ENCODE results near the gene SRL. TPM values are rescaled to one million over a fixed set of nuclear protein-coding genes. Genes with fewer than 3 reads are reported as not detected.
A peak's percentile ranks its signal among the peaks of the same experiment; 100 is the strongest.

Gene SRL
- total RNA-seq, 1 donor from 2014 or later: not detected

DNA sequence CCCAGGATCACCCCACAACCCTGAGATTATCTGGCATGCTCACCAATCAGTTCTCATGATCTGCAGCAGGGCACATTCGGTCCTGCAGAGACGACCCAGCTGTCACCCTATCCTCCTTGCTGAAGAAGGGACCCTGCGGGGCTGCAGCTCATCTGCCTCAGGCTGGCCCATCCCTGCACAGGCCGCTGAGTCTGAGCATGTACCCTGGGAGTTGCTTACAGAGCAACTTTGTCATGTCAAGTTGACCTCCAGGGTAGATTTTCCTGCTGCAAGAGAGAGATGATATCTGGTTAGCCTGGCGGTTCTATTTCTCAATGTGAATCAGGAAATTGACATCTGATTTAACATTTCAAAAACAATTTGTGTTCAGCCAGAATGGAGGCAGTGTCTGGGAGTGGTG is 89.6 kb downstream of the SRL start:
- H3K36me3 Mint-ChIP-seq (ENCODE audit: unreplicated experiment): peaks cover 1% of the 10 kb centered on the region
- H3K4me3 Mint-ChIP-seq (ENCODE audit: unreplicated experiment): no peak overlapping the region
- H3K4me1 Mint-ChIP-seq (ENCODE audit: unreplicated experiment): no peaks in the 10 kb centered on the region
- DNase-seq (ENCODE audit: extremely low spot score, unreplicated experiment): no peak
- H3K27me3 Mint-ChIP-seq (ENCODE audit: unreplicated experiment): peaks cover 4% of the 10 kb centered on the region
- TF ChIP-seq, protein P1, sequence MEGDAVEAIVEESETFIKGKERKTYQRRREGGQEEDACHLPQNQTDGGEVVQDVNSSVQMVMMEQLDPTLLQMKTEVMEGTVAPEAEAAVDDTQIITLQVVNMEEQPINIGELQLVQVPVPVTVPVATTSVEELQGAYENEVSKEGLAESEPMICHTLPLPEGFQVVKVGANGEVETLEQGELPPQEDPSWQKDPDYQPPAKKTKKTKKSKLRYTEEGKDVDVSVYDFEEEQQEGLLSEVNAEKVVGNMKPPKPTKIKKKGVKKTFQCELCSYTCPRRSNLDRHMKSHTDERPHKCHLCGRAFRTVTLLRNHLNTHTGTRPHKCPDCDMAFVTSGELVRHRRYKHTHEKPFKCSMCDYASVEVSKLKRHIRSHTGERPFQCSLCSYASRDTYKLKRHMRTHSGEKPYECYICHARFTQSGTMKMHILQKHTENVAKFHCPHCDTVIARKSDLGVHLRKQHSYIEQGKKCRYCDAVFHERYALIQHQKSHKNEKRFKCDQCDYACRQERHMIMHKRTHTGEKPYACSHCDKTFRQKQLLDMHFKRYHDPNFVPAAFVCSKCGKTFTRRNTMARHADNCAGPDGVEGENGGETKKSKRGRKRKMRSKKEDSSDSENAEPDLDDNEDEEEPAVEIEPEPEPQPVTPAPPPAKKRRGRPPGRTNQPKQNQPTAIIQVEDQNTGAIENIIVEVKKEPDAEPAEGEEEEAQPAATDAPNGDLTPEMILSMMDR (IDR thresholded peaks at IDR 0.05): no peak
- no peak overlapping the region for H3K27ac Mint-ChIP-seq (ENCODE audit: unreplicated experiment)
- no peaks in the 10 kb centered on the region for H3K9me3 Mint-ChIP-seq (ENCODE audit: unreplicated experiment)

DNA sequence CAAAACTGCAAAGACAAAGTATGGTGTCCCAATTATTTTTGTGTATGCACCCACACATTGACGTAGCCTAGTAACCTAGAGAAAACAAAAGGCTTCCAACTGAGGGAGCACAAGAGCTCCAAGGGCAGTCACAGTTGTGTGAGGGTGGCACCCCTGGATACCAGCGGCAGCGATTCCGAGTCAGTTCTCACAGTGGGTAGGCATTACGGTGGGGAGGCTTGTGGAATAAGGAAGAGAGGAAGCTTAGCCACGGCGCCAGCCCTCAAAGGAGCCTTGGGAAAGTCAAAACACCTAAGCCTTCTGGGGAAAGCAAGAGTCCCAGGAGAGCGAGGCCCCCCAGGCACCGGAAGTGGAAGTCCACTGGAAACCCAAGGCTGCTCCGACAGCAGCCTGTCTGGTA is 94.6 kb downstream of the SRL start:
- Mint-ChIP-seq H3K4me1 (ENCODE audit: unreplicated experiment) (no peaks in the 10 kb centered on the region), H3K4me3 (ENCODE audit: unreplicated experiment) (no peak overlapping the region), H3K27ac (ENCODE audit: unreplicated experiment) (no peak overlapping the region), H3K36me3 (ENCODE audit: unreplicated experiment) (peaks cover 1% of the 10 kb centered on the region), H3K9me3 (ENCODE audit: unreplicated experiment) (no peaks in the 10 kb centered on the region), H3K27me3 (ENCODE audit: unreplicated experiment) (no peaks in the 10 kb centered on the region)
- no peak for DNase-seq (ENCODE audit: extremely low spot score, unreplicated experiment)
- TF ChIP-seq, protein P1 (IDR thresholded peaks at IDR 0.05): no peak

DNA sequence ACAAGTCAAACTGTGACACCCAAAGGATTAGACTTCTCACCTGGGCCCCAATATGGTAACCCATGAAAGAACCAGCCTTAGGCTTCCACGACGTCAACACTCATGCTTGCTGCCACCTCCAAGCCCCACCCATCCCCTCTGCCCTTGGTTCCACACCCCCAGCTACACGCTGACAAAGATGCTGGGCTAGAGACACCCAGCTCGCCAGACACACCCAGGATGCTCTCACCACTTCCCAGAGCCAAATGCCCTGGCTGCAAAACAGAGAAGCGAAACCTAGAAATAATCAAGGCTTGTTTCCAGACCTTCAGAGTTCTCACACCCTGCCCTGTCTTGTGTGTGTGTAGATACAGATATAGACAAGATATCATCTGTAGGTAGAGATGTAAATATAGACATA is 99.6 kb downstream of the SRL start:
- DNase-seq (ENCODE audit: extremely low spot score, unreplicated experiment): no peak
- Mint-ChIP-seq H3K4me1 (ENCODE audit: unreplicated experiment) (peaks cover 10% of the 10 kb centered on the region), H3K4me3 (ENCODE audit: unreplicated experiment) (no peak overlapping the region), H3K36me3 (ENCODE audit: unreplicated experiment) (no peaks in the 10 kb centered on the region), H3K27ac (ENCODE audit: unreplicated experiment) (no peak overlapping the region), H3K27me3 (ENCODE audit: unreplicated experiment) (no peaks in the 10 kb centered on the region), H3K9me3 (ENCODE audit: unreplicated experiment) (no peaks in the 10 kb centered on the region)
- TF ChIP-seq, protein P1 (IDR thresholded peaks at IDR 0.05): no peak

DNA sequence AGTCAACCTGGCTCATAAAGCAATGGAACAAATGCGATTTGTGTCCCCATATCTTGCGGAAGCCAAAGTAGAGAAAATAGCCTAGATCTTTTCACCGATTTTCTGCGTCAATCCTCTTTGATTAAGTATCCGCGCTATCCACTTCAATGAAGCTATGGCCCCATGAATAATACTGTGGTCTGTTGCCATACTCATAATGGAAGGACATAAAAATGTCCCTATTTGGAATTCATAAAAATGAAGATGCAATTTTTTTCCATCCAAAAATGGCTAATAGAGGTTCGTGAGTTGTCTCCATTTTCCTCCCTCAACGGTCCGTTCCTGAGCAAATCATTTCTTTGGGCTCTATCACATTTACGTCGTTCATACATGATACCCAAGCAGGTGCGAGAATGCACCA is 100.3 kb downstream of the SRL start:
- Mint-ChIP-seq H3K27me3 (ENCODE audit: unreplicated experiment) (no peaks in the 10 kb centered on the region), H3K4me3 (ENCODE audit: unreplicated experiment) (no peak overlapping the region), H3K27ac (ENCODE audit: unreplicated experiment) (peak overlapping the region; percentile 74), H3K4me1 (ENCODE audit: unreplicated experiment) (peaks cover 10% of the 10 kb centered on the region), H3K9me3 (ENCODE audit: unreplicated experiment) (no peaks in the 10 kb centered on the region), H3K36me3 (ENCODE audit: unreplicated experiment) (no peaks in the 10 kb centered on the region)
- TF ChIP-seq, protein P1 (IDR thresholded peaks at IDR 0.05): no peak
- DNase-seq (ENCODE audit: extremely low spot score, unreplicated experiment): no peak

DNA sequence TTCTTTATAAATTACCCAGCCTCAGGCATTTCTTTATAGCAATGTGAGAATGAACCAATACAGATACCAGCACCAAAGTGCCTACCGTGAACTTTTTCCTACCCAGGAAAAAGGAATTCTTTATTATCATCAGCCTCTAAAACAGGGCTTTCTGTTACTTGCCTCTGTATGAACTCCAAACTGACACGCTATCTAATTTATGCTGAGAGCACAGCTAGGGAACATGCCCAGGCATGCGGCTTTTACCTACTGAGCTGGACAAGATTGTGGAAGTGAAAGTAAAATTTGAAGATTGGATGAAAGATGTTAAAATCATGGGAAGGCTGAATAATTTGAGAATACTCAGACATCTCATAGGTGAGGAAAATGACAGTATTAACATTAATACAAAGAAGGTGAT is 101.2 kb downstream of the SRL start:
- H3K36me3 Mint-ChIP-seq (ENCODE audit: unreplicated experiment): no peaks in the 10 kb centered on the region
- no peak for DNase-seq (ENCODE audit: extremely low spot score, unreplicated experiment)
- peaks cover 10% of the 10 kb centered on the region for H3K4me1 Mint-ChIP-seq (ENCODE audit: unreplicated experiment)
- H3K4me3 Mint-ChIP-seq (ENCODE audit: unreplicated experiment): no peak overlapping the region
- no peaks in the 10 kb centered on the region for H3K9me3 Mint-ChIP-seq (ENCODE audit: unreplicated experiment)
- H3K27me3 Mint-ChIP-seq (ENCODE audit: unreplicated experiment): peaks cover 6% of the 10 kb centered on the region
- peak overlapping the region; percentile 74 for H3K27ac Mint-ChIP-seq (ENCODE audit: unreplicated experiment)
- TF ChIP-seq, protein P1 (IDR thresholded peaks at IDR 0.05): no peak
